ENCODE measurements around the gene RAB27A.

- TF ChIP-seq CTCF (IDR thresholded peaks at IDR 0.05; ENCODE audit: insufficient read depth, low read depth, low read length) (no peak), EZH2 (IDR thresholded peaks at IDR 0.05; ENCODE audit: insufficient read depth, low read length) (no peak)
Observed at GRCh38 chr15:55248895-55249294, 40.7 kb downstream of the RAB27A start.

Data from astrocyte (in vitro differentiated cells and primary cell).